ENCODE data around the gene RHOH. TPM values are rescaled to one million over a fixed set of nuclear protein-coding genes. Genes with fewer than 3 reads are reported as not detected.

The RHOH gene
- total and polyA plus RNA-seq, 5 donors from 2014 or later: 360 to 645 (median 432) TPM

DNA sequence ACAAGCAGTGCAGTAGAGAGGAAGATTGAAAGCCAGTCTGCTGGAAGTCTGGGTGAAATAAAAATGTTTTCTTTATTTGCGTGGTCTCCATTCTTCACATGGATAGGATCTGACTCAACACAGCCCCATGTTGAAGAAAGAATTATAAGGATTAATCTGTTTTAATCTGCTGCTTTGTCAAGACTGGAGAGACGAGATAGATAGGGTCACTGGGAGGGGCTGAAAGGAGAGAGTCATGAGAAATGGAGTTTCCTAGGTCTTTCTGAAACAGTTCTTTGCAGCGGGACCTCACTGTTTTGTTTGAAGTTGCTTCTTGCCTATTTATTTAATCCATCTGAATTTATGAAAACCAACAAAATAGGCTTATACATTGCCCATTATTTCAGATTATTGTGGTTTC, 32.4 kb upstream of the RHOH start:
- H3K4me3 Mint-ChIP-seq: no peak overlapping the region
- Histone ChIP-seq H3K4me1 (ENCODE audit: control insufficient read depth, insufficient read depth, low read length, poor library complexity, severe bottlenecking) (no peaks in the 10 kb centered on the region), H3K36me3 (ENCODE audit: control insufficient read depth, insufficient read depth, low read length) (peaks cover 6% of the 10 kb centered on the region), H3K27me3 (ENCODE audit: control insufficient read depth, insufficient read depth, low read length) (no peaks in the 10 kb centered on the region), H3K27ac (ENCODE audit: insufficient read depth, low read length, poor library complexity, severe bottlenecking) (no peak overlapping the region), H3K9me3 (ENCODE audit: control insufficient read depth in 2 of 2, low read length in 2 of 2) (peaks cover 0 to 7% of the 10 kb centered on the region in 2 experiments), H3K4me3 (ENCODE audit: low read depth, low read length) (no peak overlapping the region)
- ATAC-seq (ENCODE audit: low read depth in 2 of 2): no peak
- no peak for DNase-seq
- peaks cover 1 to 10% (median 4%) of the 10 kb centered on the region in 7 donors for H3K9me3 Mint-ChIP-seq
- H3K27ac Mint-ChIP-seq: peak overlapping the region in 1 of 3 donors; percentile 10
- no peaks in the 10 kb centered on the region for H3K27me3 Mint-ChIP-seq
- H3K36me3 Mint-ChIP-seq: peaks cover 29% of the 10 kb centered on the region
- peaks cover 4 to 14% (median 6%) of the 10 kb centered on the region in 4 donors for H3K4me1 Mint-ChIP-seq

- Mint-ChIP-seq H3K36me3 (peaks cover 22% of the 10 kb centered on the region), H3K27ac (peak overlapping the region in 1 of 3 donors; percentile 70), H3K4me1 (peaks cover 6 to 15% (median 8%) of the 10 kb centered on the region in 4 donors), H3K27me3 (no peaks in the 10 kb centered on the region), H3K4me3 (no peak overlapping the region), H3K9me3 (peaks cover 2 to 10% (median 4%) of the 10 kb centered on the region in 7 donors)
- DNase-seq (no peak), ATAC-seq (ENCODE audit: low read depth in 2 of 2) (no peak)
- no peak overlapping the region for H3K27ac ChIP-seq (ENCODE audit: insufficient read depth, low read length, poor library complexity, severe bottlenecking)
- no peaks in the 10 kb centered on the region for H3K4me1 ChIP-seq (ENCODE audit: control insufficient read depth, insufficient read depth, low read length, poor library complexity, severe bottlenecking)
- H3K27me3 ChIP-seq (ENCODE audit: control insufficient read depth, insufficient read depth, low read length): no peaks in the 10 kb centered on the region
- no peak overlapping the region for H3K4me3 ChIP-seq (ENCODE audit: low read depth, low read length)
- H3K36me3 ChIP-seq (ENCODE audit: control insufficient read depth, insufficient read depth, low read length): peaks cover 6% of the 10 kb centered on the region
- H3K9me3 ChIP-seq (ENCODE audit: control insufficient read depth in 2 of 2, low read length in 2 of 2): peaks cover 0 to 7% of the 10 kb centered on the region in 2 experiments
Observed at GRCh38 chr4:40165916-40166315, 30.9 kb upstream of the RHOH start.

- ATAC-seq (ENCODE audit: low read depth in 2 of 2): no peak
- no peak overlapping the region for H3K4me3 Mint-ChIP-seq
- peaks cover 2 to 12% (median 4%) of the 10 kb centered on the region in 7 donors for H3K9me3 Mint-ChIP-seq
- Histone ChIP-seq H3K27me3 (ENCODE audit: control insufficient read depth, insufficient read depth, low read length) (no peaks in the 10 kb centered on the region), H3K4me3 (ENCODE audit: low read depth, low read length) (no peak overlapping the region), H3K4me1 (ENCODE audit: control insufficient read depth, insufficient read depth, low read length, poor library complexity, severe bottlenecking) (peaks cover 2% of the 10 kb centered on the region), H3K36me3 (ENCODE audit: control insufficient read depth, insufficient read depth, low read length) (peaks cover 3% of the 10 kb centered on the region), H3K27ac (ENCODE audit: insufficient read depth, low read length, poor library complexity, severe bottlenecking) (no peak overlapping the region), H3K9me3 (ENCODE audit: control insufficient read depth in 2 of 2, low read length in 2 of 2) (peaks cover 0 to 7% of the 10 kb centered on the region in 2 experiments)
- peaks cover 10 to 24% (median 12%) of the 10 kb centered on the region in 4 donors for H3K4me1 Mint-ChIP-seq
- no peaks in the 10 kb centered on the region for H3K27me3 Mint-ChIP-seq
- H3K27ac Mint-ChIP-seq: no peak overlapping the region
- H3K36me3 Mint-ChIP-seq: peaks cover 15% of the 10 kb centered on the region
- DNase-seq: no peak
Observed at GRCh38 chr4:40168070-40168469, 28.8 kb upstream of the RHOH start.

DNA sequence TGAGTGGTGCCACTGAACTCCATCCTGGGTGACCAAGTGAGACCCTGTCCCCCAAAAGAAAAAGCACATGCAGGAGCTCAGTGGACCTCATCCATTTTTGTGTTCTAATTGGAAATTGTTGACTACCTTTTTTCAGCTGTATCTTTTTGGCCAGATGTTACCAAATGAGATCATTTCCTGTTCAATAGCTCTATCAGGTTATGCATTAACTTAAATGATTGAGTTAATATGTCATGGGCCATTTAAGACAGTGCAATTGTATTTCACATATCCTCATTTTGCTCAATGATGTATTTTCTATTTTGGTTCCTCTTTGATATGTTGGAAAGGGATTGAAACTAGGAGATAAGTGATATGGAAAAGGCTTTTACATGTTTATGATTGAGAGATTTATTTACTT, 26.2 kb upstream of the RHOH start:
- Mint-ChIP-seq H3K4me1 (peaks cover 17 to 28% (median 20%) of the 10 kb centered on the region in 4 donors), H3K9me3 (peaks cover 2 to 12% (median 4%) of the 10 kb centered on the region in 7 donors), H3K27ac (no peak overlapping the region), H3K4me3 (no peak overlapping the region), H3K36me3 (peaks cover 10% of the 10 kb centered on the region), H3K27me3 (no peaks in the 10 kb centered on the region)
- H3K4me1 ChIP-seq (ENCODE audit: control insufficient read depth, insufficient read depth, low read length, poor library complexity, severe bottlenecking): peaks cover 9% of the 10 kb centered on the region
- DNase-seq: no peak
- H3K27ac ChIP-seq (ENCODE audit: insufficient read depth, low read length, poor library complexity, severe bottlenecking): no peak overlapping the region
- ATAC-seq (ENCODE audit: low read depth in 2 of 2): no peak
- no peaks in the 10 kb centered on the region for H3K27me3 ChIP-seq (ENCODE audit: control insufficient read depth, insufficient read depth, low read length)
- no peak overlapping the region for H3K4me3 ChIP-seq (ENCODE audit: low read depth, low read length)
- H3K36me3 ChIP-seq (ENCODE audit: control insufficient read depth, insufficient read depth, low read length): peaks cover 3% of the 10 kb centered on the region
- peaks cover 0 to 7% of the 10 kb centered on the region in 2 experiments for H3K9me3 ChIP-seq (ENCODE audit: control insufficient read depth in 2 of 2, low read length in 2 of 2)

DNA sequence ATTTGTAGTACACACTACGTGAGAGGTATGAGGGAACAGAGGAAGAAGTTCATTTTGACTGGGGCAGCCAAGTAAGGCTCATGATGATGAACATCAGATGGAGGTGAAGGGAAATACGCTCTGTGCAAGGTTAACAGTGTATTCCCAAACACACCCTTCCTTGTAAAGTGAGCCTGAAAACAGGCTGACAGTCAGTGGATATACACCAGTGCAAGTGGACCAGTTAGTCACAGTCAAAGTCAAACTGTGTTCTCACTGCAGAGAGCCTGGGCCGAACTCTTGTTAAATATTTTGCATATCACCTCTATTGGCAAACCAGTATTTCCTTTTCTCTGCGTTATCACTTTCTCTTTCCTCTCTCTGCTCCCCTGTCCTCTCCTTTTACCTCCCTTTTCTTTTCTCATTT, 23.4 kb upstream of the RHOH start:
- Histone ChIP-seq H3K36me3 (ENCODE audit: control insufficient read depth, insufficient read depth, low read length) (no peaks in the 10 kb centered on the region), H3K27me3 (ENCODE audit: control insufficient read depth, insufficient read depth, low read length) (no peaks in the 10 kb centered on the region), H3K4me3 (ENCODE audit: low read depth, low read length) (peak overlapping the region; percentile 42), H3K9me3 (ENCODE audit: control insufficient read depth in 2 of 2, low read length in 2 of 2) (peaks cover 0 to under 1% of the 10 kb centered on the region in 2 experiments), H3K4me1 (ENCODE audit: control insufficient read depth, insufficient read depth, low read length, poor library complexity, severe bottlenecking) (peaks cover 9% of the 10 kb centered on the region), H3K27ac (ENCODE audit: insufficient read depth, low read length, poor library complexity, severe bottlenecking) (no peak overlapping the region)
- no peaks in the 10 kb centered on the region for H3K27me3 Mint-ChIP-seq
- peaks cover 14 to 24% (median 20%) of the 10 kb centered on the region in 4 donors for H3K4me1 Mint-ChIP-seq
- H3K36me3 Mint-ChIP-seq: no peaks in the 10 kb centered on the region
- H3K27ac Mint-ChIP-seq: peak overlapping the region; percentile 48 to 93 (median 81)
- peaks cover 0 to 3% (median 0%) of the 10 kb centered on the region in 7 donors for H3K9me3 Mint-ChIP-seq
- DNase-seq (peak in 1 of 3 donors; percentile 56), ATAC-seq (ENCODE audit: low read depth in 2 of 2) (peak; percentile 70 to 71)
- H3K4me3 Mint-ChIP-seq: peak overlapping the region in 3 of 4 donors; percentile 8 to 65 (median 49)

- ATAC-seq (ENCODE audit: low read depth in 2 of 2): no peak
- H3K36me3 ChIP-seq (ENCODE audit: control insufficient read depth, insufficient read depth, low read length): no peaks in the 10 kb centered on the region
- no peaks in the 10 kb centered on the region for H3K27me3 ChIP-seq (ENCODE audit: control insufficient read depth, insufficient read depth, low read length)
- no peak overlapping the region for H3K27ac ChIP-seq (ENCODE audit: insufficient read depth, low read length, poor library complexity, severe bottlenecking)
- no peaks in the 10 kb centered on the region for H3K9me3 ChIP-seq (ENCODE audit: control insufficient read depth in 2 of 2, low read length in 2 of 2)
- H3K36me3 Mint-ChIP-seq: no peaks in the 10 kb centered on the region
- peaks cover 9% of the 10 kb centered on the region for H3K4me1 ChIP-seq (ENCODE audit: control insufficient read depth, insufficient read depth, low read length, poor library complexity, severe bottlenecking)
- no peak for DNase-seq
- peak overlapping the region in 1 of 3 donors; percentile 61 for H3K27ac Mint-ChIP-seq
- no peak overlapping the region for H3K4me3 ChIP-seq (ENCODE audit: low read depth, low read length)
- no peaks in the 10 kb centered on the region for H3K27me3 Mint-ChIP-seq
- no peak overlapping the region for H3K4me3 Mint-ChIP-seq
- H3K4me1 Mint-ChIP-seq: peaks cover 11 to 33% (median 22%) of the 10 kb centered on the region in 4 donors
- H3K9me3 Mint-ChIP-seq: no peaks in the 10 kb centered on the region
Observed at GRCh38 chr4:40176602-40177001, 20.2 kb upstream of the RHOH start.

- H3K4me1 ChIP-seq (ENCODE audit: control insufficient read depth, insufficient read depth, low read length, poor library complexity, severe bottlenecking): peaks cover 9% of the 10 kb centered on the region
- no peaks in the 10 kb centered on the region for H3K27me3 ChIP-seq (ENCODE audit: control insufficient read depth, insufficient read depth, low read length)
- no peaks in the 10 kb centered on the region for H3K9me3 ChIP-seq (ENCODE audit: control insufficient read depth in 2 of 2, low read length in 2 of 2)
- DNase-seq (no peak), ATAC-seq (ENCODE audit: low read depth in 2 of 2) (no peak)
- H3K27ac Mint-ChIP-seq: peak overlapping the region in 1 of 3 donors; percentile 4
- H3K4me1 Mint-ChIP-seq: peaks cover 11 to 32% (median 21%) of the 10 kb centered on the region in 4 donors
- H3K36me3 ChIP-seq (ENCODE audit: control insufficient read depth, insufficient read depth, low read length): no peaks in the 10 kb centered on the region
- H3K36me3 Mint-ChIP-seq: no peaks in the 10 kb centered on the region
- no peaks in the 10 kb centered on the region for H3K9me3 Mint-ChIP-seq
- no peak overlapping the region for H3K4me3 ChIP-seq (ENCODE audit: low read depth, low read length)
- H3K27ac ChIP-seq (ENCODE audit: insufficient read depth, low read length, poor library complexity, severe bottlenecking): no peak overlapping the region
- no peaks in the 10 kb centered on the region for H3K27me3 Mint-ChIP-seq
- no peak overlapping the region for H3K4me3 Mint-ChIP-seq
Observed at GRCh38 chr4:40177591-40177990, 19.2 kb upstream of the RHOH start.

GRCh38 chr4:40178672-40179071, 18.2 kb upstream of the RHOH start:
- Mint-ChIP-seq H3K9me3 (no peaks in the 10 kb centered on the region), H3K4me1 (peaks cover 3 to 24% (median 14%) of the 10 kb centered on the region in 4 donors), H3K27ac (no peak overlapping the region), H3K4me3 (no peak overlapping the region), H3K27me3 (no peaks in the 10 kb centered on the region), H3K36me3 (no peaks in the 10 kb centered on the region)
- H3K36me3 ChIP-seq (ENCODE audit: control insufficient read depth, insufficient read depth, low read length): no peaks in the 10 kb centered on the region
- no peak for ATAC-seq (ENCODE audit: low read depth in 2 of 2)
- no peak overlapping the region for H3K4me3 ChIP-seq (ENCODE audit: low read depth, low read length)
- H3K27ac ChIP-seq (ENCODE audit: insufficient read depth, low read length, poor library complexity, severe bottlenecking): no peak overlapping the region
- peaks cover 4% of the 10 kb centered on the region for H3K4me1 ChIP-seq (ENCODE audit: control insufficient read depth, insufficient read depth, low read length, poor library complexity, severe bottlenecking)
- H3K27me3 ChIP-seq (ENCODE audit: control insufficient read depth, insufficient read depth, low read length): no peaks in the 10 kb centered on the region
- DNase-seq: no peak
- H3K9me3 ChIP-seq (ENCODE audit: control insufficient read depth in 2 of 2, low read length in 2 of 2): no peaks in the 10 kb centered on the region

Measured in CD4-positive, CD25-positive, alpha-beta regulatory T cell (primary cell).